Loucy (cell line): ENCODE results near the gene GRID2.

ENCODE experiments used
- H2AFZ ChIP-seq: fragments of 200-600 bp; sonication (generic); 2 replicates; pipeline ENCODE4 v1.6.0; 2016; ENCODE audit warnings: antibody characterized with exemption, mild to moderate bottlenecking, low read length, moderate library complexity
- H3F3A ChIP-seq: fragments of 200-600 bp; 2 replicates; pipeline ENCODE4 v1.6.0; 2016; ENCODE audit warnings: antibody characterized with exemption, low read depth, mild to moderate bottlenecking
- H3K27me3 ChIP-seq: fragments of 200-600 bp; sonication (generic); 2 replicates; pipeline ENCODE4 v1.6.1; 2014; ENCODE audit warnings: low read length, mild to moderate bottlenecking; ENCODE audit not compliant: insufficient read depth, poor library complexity, severe bottlenecking
- H3K36me3 ChIP-seq: fragments of 200-600 bp; sonication (generic); 2 replicates; pipeline ENCODE4 v1.6.1; 2016; ENCODE audit warnings: low read length; ENCODE audit not compliant: insufficient read depth
- H3K4me1 ChIP-seq: fragments of 200-600 bp; sonication (generic); 2 replicates; pipeline ENCODE4 v1.5.1; 2014; ENCODE audit warnings: low read length, mild to moderate bottlenecking; ENCODE audit not compliant: insufficient read depth, poor library complexity, severe bottlenecking
- H3K4me2 ChIP-seq: fragments of 200-600 bp; sonication (generic); 2 replicates; pipeline ENCODE4 v1.6.0; 2014; ENCODE audit warnings: antibody characterized with exemption, low read length, low read depth, mild to moderate bottlenecking; ENCODE audit not compliant: poor library complexity, severe bottlenecking
- H3K4me3 ChIP-seq: fragments of 200-600 bp; sonication (generic); 2 replicates; pipeline ENCODE4 v1.5.1; 2014; ENCODE audit warnings: low read length, mild to moderate bottlenecking, mixed read lengths; ENCODE audit not compliant: poor library complexity, severe bottlenecking
- H3K79me2 ChIP-seq: fragments of 200-600 bp; sonication (generic); 2 replicates; pipeline ENCODE4 v1.6.1; 2014; ENCODE audit warnings: low read length; ENCODE audit not compliant: insufficient read depth
- H3K9ac ChIP-seq: fragments of 200-600 bp; sonication (generic); 2 replicates; pipeline ENCODE4 v1.6.0; 2014; ENCODE audit warnings: mild to moderate bottlenecking, low read depth, low read length, moderate library complexity; ENCODE audit not compliant: poor library complexity, severe bottlenecking
- H3K9me2 ChIP-seq: fragments of 200-600 bp; sonication (generic); replicated peaks from 2 replicates; pipeline ENCODE4 v1.6.1; 2016; ENCODE audit warnings: low read depth, low read length, mixed read lengths
- H3K9me3 ChIP-seq: fragments of 200-600 bp; sonication (generic); 2 replicates; pipeline ENCODE4 v1.6.1; 2014; ENCODE audit warnings: mild to moderate bottlenecking, antibody characterized with exemption, low read length, low read depth; ENCODE audit not compliant: insufficient read depth
- H4K20me1 ChIP-seq: fragments of 200-600 bp; sonication (generic); 2 replicates; pipeline ENCODE4 v1.6.0; 2014; ENCODE audit warnings: antibody characterized with exemption, low read length, mild to moderate bottlenecking; ENCODE audit not compliant: insufficient read depth, poor library complexity, severe bottlenecking
- CTCF ChIP-seq: fragments of 200-600 bp; sonication (generic); conservative IDR thresholded peaks from 2 replicates; pipeline ENCODE4 v1.5.1; 2014; ENCODE audit warnings: mild to moderate bottlenecking, antibody characterized with exemption, low read length
- EZH2phosphoT487 ChIP-seq: fragments of 200-600 bp; IDR thresholded peaks from 2 replicates; pipeline ENCODE4 v1.6.1; 2018; ENCODE audit warnings: antibody characterized with exemption, mild to moderate bottlenecking, moderate library complexity, borderline replicate concordance

The GRID2 gene

DNA sequence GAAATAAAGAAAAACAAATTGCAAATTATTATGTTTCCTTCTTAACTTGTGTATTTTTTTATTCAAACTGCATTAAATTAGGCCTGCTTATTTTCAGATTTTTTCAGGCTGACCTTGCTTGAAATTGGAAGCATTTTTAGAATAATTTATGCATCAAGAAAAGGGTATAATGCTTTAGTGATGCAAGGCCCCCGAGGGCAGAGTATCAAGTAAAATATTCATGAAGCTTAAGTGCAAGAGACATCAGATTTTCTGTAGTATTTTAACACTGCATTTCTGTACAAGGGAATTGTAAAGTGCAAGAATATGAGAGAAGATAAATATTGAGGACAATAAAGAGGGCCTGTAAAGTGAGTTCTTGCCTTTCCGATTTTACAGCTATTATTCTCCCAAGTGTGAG, 1039.0 kb downstream of the GRID2 start:
- no peaks in the 10 kb centered on the region for H3F3A ChIP-seq
- H3K27me3 ChIP-seq, result no peaks in the 10 kb centered on the region
- no peak overlapping the region for H2AFZ ChIP-seq
- no peak overlapping the region for H3K4me2 ChIP-seq
- no peaks in the 10 kb centered on the region for H3K79me2 ChIP-seq
- no peak for TF ChIP-seq EZH2phosphoT487
- no peak for TF ChIP-seq CTCF
- no peak overlapping the region for H3K9ac ChIP-seq
- H3K36me3 ChIP-seq, result no peaks in the 10 kb centered on the region
- H4K20me1 ChIP-seq, result no peaks in the 10 kb centered on the region
- H3K9me2 ChIP-seq, result no peaks in the 10 kb centered on the region
- no peak overlapping the region for H3K4me3 ChIP-seq
- no peaks in the 10 kb centered on the region for H3K9me3 ChIP-seq
- no peaks in the 10 kb centered on the region for H3K4me1 ChIP-seq

DNA sequence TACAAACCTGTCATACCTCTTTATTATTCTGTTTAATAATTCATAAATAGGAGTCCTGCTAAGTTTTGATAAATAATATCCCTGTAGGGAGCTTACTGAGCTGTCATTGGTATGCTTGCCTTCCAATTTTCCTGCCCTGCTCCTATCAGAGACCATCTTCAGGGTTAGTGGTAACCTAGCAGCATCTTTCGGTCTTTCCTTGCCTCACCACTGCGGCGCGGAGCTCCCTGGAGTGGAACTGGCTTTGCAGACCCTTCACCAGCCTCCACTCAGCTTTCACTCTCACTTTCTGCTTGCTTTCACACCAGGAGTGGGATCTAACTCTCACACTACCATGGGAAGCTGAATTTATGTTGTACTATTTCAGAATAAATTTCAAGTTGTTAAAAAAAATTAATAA, 1043.1 kb downstream of the GRID2 start:
- Histone ChIP-seq H3K27me3 (no peaks in the 10 kb centered on the region), H3K36me3 (no peaks in the 10 kb centered on the region)

DNA sequence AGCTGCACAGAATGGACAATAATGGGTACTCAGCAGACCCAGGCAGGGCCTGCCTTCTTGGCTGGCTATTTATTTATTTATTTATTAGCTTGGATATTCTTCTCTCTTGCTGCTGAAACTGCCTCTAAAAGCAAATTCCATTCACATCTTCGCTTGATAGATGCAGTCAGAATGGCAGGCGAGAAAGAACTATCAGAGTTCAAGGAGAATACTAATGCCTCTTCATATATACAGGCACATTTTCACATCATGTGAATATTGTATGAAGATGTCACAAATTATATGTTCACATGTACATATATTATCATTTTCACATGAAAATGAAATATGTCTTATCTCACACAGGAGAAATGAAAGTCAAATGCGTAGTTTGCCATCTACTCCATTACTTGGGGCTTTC, 1045.1 kb downstream of the GRID2 start:
- no peaks in the 10 kb centered on the region for H3K79me2 ChIP-seq
- no peak overlapping the region for H2AFZ ChIP-seq
- no peaks in the 10 kb centered on the region for H3F3A ChIP-seq
- no peaks in the 10 kb centered on the region for H3K9me2 ChIP-seq
- H3K4me2 ChIP-seq, result no peak overlapping the region
- no peak overlapping the region for H3K4me3 ChIP-seq
- no peaks in the 10 kb centered on the region for H3K9me3 ChIP-seq
- H3K9ac ChIP-seq, result no peak overlapping the region
- no peaks in the 10 kb centered on the region for H4K20me1 ChIP-seq
- H3K27me3 ChIP-seq, result no peaks in the 10 kb centered on the region
- H3K36me3 ChIP-seq, result no peaks in the 10 kb centered on the region
- peaks cover 5% of the 10 kb centered on the region for H3K4me1 ChIP-seq
- TF ChIP-seq EZH2phosphoT487 (no peak), CTCF (no peak)

More for the DNA sequence above, 1043.1 kb downstream of the GRID2 start:
- no peaks in the 10 kb centered on the region for H3K9me2 ChIP-seq
- H3K4me1 ChIP-seq, result no peaks in the 10 kb centered on the region
- H3K9me3 ChIP-seq, result no peaks in the 10 kb centered on the region
- no peaks in the 10 kb centered on the region for H3K79me2 ChIP-seq
- H3K9ac ChIP-seq, result no peak overlapping the region
- no peaks in the 10 kb centered on the region for H3F3A ChIP-seq
- TF ChIP-seq EZH2phosphoT487, result no peak
- no peak for TF ChIP-seq CTCF
- no peak overlapping the region for H3K4me3 ChIP-seq
- no peak overlapping the region for H3K4me2 ChIP-seq
- no peak overlapping the region for H2AFZ ChIP-seq
- H4K20me1 ChIP-seq, result no peaks in the 10 kb centered on the region
